Frontal cortex (tissue), 4 donors: Measurements from ENCODE around the gene HMCN1. TPM values are rescaled to one million over a fixed set of nuclear protein-coding genes. Genes with fewer than 3 reads are reported as not detected.
"Not testable (repeated sequence)": the region's sequence is repeated elsewhere in the genome, so short reads cannot be mapped to it uniquely, and the experiment has no call there.

Source experiments
- DNase-seq, 2 donors: peaks; one replicate each; pipeline ENCODE4 v3.0.0; 2012; ENCODE audit warnings: low spot score in 2 of 2
- FAIRE-seq: peaks from 2 replicates; lab custom pipeline; 2012; peaks lifted over from hg19 to GRCh38; lab: Jason Lieb, UNC
- total RNA-seq: library from RNA; depleted of rRNA; stranded (reverse); fragments of >200 nt; gene quantifications from one replicate; pipeline ENCODE4 v1.2.3, GENCODE V29; 2014
- donor health status: control.
- donor health status: control.
- donor health status: control.

The HMCN1 gene
- total RNA-seq, 1 donor from 2014 or later: 1.6 TPM

- DNase-seq (no peak), FAIRE-seq (no peak)
Measured at GRCh38 chr1:186210258-186210657, 476.1 kb downstream of the HMCN1 start.

- FAIRE-seq, DNase-seq: not testable (repeated sequence)
Measured at GRCh38 chr1:186211583-186211982, 477.4 kb downstream of the HMCN1 start.

- DNase-seq (peak; percentile 6 to 55), FAIRE-seq (no peak)
Measured at GRCh38 chr1:186212568-186213224, 478.5 kb downstream of the HMCN1 start.

- FAIRE-seq (no peak), DNase-seq (no peak)
Measured at GRCh38 chr1:186213225-186213607, 479.0 kb downstream of the HMCN1 start.

- FAIRE-seq: no peak
- DNase-seq: no peak
Measured at GRCh38 chr1:186214791-186215190, 480.6 kb downstream of the HMCN1 start.

- FAIRE-seq (no peak), DNase-seq (no peak)
Measured at GRCh38 chr1:186215636-186216035, 481.4 kb downstream of the HMCN1 start.

GRCh38 chr1:186218654-186219352 lies 484.6 kb downstream of the HMCN1 start:
- no peak for DNase-seq
- FAIRE-seq: no peak

GRCh38 chr1:186220067-186220466 lies 485.9 kb downstream of the HMCN1 start:
- no peak for DNase-seq
- no peak for FAIRE-seq

- no peak for FAIRE-seq
Measured at GRCh38 chr1:186220911-186221310, 486.7 kb downstream of the HMCN1 start.

GRCh38 chr1:186225096-186225495 lies 490.9 kb downstream of the HMCN1 start:
- DNase-seq (no peak), FAIRE-seq (no peak)

More at GRCh38 chr1:186220911-186221310, 486.7 kb downstream of the HMCN1 start:
- no peak for DNase-seq

GRCh38 chr1:186228749-186229148 lies 494.6 kb downstream of the HMCN1 start:
- DNase-seq (no peak), FAIRE-seq (no peak)

GRCh38 chr1:186231861-186232436 lies 497.8 kb downstream of the HMCN1 start:
- FAIRE-seq: no peak
- DNase-seq: no peak

- no peak for FAIRE-seq
- no peak for DNase-seq
Measured at GRCh38 chr1:186234976-186235686, 500.9 kb downstream of the HMCN1 start.

GRCh38 chr1:186235696-186236095 lies 501.5 kb downstream of the HMCN1 start:
- FAIRE-seq (no peak), DNase-seq (no peak)

- DNase-seq (no peak), FAIRE-seq (no peak)
Measured at GRCh38 chr1:186236921-186237320, 502.7 kb downstream of the HMCN1 start.

- no peak for FAIRE-seq
- DNase-seq: no peak
Measured at GRCh38 chr1:186239171-186239570, 505.0 kb downstream of the HMCN1 start.

- FAIRE-seq (no peak), DNase-seq (no peak)
Measured at GRCh38 chr1:186240436-186240835, 506.2 kb downstream of the HMCN1 start.
